ENCODE measurements around the gene CAMTA1.

Gene CAMTA1

DNA sequence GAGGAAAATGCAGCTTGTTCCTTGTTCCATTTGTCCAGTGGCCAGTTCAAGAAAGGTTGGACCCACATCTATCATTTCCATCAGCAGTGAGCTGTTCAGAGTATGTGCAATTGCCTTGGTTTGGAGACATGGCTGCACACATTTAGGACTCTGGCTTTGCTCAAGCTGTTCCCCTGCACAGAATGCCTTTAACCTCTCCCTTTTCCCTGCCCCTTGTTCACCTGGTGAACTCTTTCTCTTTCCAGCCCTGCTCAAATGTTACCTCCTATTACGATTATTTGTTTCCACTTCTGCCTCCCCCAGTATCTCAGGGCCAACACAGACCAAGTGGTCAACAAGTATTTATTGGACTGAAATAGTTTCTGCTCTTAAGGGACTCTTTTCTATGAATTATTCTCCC is 385.9 kb downstream of the CAMTA1 start:
- H3K4me3 ChIP-seq (ENCODE audit: low read length): no peak overlapping the region
- TF ChIP-seq, protein P1, sequence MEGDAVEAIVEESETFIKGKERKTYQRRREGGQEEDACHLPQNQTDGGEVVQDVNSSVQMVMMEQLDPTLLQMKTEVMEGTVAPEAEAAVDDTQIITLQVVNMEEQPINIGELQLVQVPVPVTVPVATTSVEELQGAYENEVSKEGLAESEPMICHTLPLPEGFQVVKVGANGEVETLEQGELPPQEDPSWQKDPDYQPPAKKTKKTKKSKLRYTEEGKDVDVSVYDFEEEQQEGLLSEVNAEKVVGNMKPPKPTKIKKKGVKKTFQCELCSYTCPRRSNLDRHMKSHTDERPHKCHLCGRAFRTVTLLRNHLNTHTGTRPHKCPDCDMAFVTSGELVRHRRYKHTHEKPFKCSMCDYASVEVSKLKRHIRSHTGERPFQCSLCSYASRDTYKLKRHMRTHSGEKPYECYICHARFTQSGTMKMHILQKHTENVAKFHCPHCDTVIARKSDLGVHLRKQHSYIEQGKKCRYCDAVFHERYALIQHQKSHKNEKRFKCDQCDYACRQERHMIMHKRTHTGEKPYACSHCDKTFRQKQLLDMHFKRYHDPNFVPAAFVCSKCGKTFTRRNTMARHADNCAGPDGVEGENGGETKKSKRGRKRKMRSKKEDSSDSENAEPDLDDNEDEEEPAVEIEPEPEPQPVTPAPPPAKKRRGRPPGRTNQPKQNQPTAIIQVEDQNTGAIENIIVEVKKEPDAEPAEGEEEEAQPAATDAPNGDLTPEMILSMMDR (conservative IDR thresholded peaks at IDR 0.05; ENCODE audit: low read length): no peak
- no peak for DNase-seq (ENCODE audit: low read depth)

DNA sequence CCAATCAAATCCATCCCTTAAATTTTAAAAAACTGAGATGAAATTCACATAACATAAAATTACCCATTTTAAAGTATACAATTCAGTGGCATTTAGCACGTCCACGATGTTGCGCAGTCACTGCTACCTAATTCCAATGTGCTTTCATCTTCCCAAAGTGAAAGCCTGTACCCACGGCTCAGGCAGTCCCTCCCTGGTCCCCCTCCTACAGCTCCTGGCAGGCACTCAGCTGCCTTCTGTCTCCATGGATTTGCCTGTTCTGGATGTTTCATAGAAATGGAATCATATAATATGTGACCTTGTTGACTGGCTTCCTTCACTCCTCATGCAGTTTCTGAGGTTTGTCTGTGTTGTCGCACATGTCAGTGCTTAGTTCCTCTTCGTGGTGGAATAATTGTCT is 386.3 kb downstream of the CAMTA1 start:
- H3K4me3 ChIP-seq (ENCODE audit: low read length): no peak overlapping the region
- TF ChIP-seq, protein P1 (conservative IDR thresholded peaks at IDR 0.05; ENCODE audit: low read length): no peak
- DNase-seq (ENCODE audit: low read depth): no peak

- TF ChIP-seq, protein P1 (conservative IDR thresholded peaks at IDR 0.05; ENCODE audit: low read length): no peak
- DNase-seq (ENCODE audit: low read depth): no peak
- H3K4me3 ChIP-seq (ENCODE audit: low read length): no peak overlapping the region
Observed at GRCh38 chr1:7172804-7173203, 387.6 kb downstream of the CAMTA1 start.

DNA sequence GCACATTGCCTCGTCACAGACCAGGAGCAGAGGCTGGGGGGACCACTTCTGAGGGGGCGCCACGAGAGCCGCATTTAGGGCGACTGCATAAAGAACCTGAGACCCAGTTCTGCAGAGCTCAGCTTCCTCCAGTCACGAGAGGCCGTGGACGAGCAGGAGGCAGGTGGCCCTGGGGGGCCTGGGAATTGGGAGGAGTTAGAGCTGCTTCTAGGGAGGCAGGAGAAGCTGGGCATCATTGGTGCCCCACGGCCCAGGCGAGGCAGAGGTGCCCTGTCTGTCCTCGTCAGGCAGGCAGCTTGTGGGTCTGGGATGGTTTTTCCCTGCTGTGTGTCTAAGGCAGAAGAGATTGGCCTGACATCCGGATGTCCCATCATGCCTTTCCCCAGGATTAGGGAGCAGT is 389.3 kb downstream of the CAMTA1 start:
- TF ChIP-seq, protein P1 (conservative IDR thresholded peaks at IDR 0.05; ENCODE audit: low read length): no peak
- DNase-seq (ENCODE audit: low read depth): no peak
- no peak overlapping the region for H3K4me3 ChIP-seq (ENCODE audit: low read length)

DNA sequence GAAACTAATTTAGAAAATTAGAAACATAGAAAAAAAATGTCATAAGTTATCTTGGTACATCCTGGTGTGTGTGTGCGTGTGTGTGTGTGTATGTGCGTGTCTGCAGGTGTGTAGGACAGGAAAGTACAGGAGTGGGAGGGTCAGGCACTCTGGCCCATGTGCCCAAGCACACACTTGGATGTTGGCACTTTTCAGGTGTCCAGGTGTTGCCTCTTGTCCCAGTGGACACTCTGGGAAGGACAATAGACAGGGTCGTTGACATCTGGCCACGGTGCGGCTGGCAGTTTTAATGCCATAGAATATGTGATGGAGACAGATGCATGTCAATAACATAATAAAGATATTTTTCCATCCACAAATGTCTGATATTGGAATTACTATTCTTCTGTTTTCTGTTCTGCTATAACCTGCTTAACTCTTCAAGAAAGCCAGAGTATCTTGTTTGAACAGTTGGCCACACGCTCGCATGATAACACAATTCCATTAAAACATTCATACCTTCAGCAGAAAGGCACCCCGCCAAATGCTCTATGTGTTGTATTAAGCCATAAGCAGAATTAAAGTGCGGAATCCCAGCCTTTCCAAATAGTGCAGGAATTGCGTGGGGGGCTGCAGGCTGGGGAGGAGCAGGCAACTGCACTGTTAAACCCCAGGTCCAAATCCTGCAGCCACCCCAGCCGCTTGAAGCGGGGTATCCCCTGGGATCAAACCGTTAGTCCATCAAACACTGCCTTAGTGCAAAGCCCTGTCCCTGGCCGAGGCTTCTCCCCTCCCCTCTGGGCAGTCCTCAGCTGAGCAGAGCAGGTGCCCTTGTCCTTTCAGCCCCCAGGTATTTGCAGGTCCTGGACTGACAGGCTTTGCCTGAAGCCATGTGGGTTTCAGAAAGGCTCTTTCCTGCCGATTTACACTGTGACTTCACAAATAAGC is 390.0 kb downstream of the CAMTA1 start:
- H3K4me3 ChIP-seq (ENCODE audit: low read length): no peak overlapping the region
- TF ChIP-seq, protein P1 (conservative IDR thresholded peaks at IDR 0.05; ENCODE audit: low read length): no peak
- DNase-seq (ENCODE audit: low read depth): no peak

DNA sequence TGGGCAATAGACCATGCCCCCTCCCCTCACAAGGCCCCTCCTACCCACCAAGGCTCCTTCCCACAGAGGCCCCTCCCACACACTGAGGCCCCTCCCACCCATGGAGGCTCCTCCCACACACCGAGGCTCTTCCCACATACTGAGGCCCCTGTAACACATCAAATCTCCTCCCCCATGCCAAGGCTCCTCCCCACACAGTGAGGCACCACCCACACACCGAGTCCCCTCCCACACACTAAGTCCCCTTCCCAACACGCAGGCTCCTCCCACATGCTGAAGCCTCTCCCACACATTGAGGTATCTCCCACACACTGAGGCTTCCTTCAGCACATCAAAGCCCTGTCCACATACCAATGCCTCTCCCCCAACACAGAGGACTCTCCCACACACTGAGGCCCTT is 391.8 kb downstream of the CAMTA1 start:
- TF ChIP-seq, protein P1 (conservative IDR thresholded peaks at IDR 0.05; ENCODE audit: low read length): no peak
- no peak overlapping the region for H3K4me3 ChIP-seq (ENCODE audit: low read length)
- DNase-seq (ENCODE audit: low read depth): no peak
